ENCODE data around the gene ROPN1L. TPM values are rescaled to one million over a fixed set of nuclear protein-coding genes. Genes with fewer than 3 reads are reported as not detected.

ROPN1L gene
- total and polyA plus RNA-seq, 2 of the 13 experiments (the other 11 are each of a cell fraction or from before 2014, with no cell fraction given): not detected

DNA sequence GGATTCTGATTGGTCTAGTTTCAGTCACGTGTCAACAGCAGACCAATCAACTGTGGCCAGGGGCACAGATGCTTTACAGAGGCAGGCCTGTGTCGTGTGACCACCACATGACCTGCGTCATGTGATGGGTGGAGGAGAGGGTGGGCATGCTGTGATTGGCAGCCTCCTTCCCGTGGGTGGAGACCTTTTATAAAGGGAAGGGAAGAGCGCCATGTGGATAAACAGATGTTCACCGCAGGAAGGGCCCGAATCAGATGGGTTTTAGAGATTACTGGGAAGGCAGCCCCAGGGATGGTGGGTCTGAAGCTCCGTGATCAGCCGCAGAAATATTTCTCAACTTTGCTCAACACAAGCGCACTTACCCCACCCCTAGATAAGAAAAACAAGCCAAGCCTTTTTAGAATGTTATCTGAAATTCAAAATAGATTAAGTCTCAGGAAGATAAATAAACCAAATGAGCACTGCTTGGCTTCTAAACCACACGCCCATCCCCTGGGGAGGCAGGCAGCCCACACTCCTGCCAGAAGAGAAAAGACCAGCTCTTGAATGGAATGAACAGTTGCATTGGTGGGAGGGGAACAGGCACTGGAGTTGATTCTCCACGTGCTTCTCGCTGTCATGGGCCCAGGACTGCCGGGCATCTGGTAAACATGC is 43.6 kb downstream of the ROPN1L start:
- POLR2A ChIA-PET: no interaction called here
- CTCF ChIA-PET (ENCODE audit: low intra/inter-chr PET ratio, low total read pairs): no interaction called here
- DNase-seq (ENCODE audit: low spot score) (no peak), ATAC-seq (no peak), FAIRE-seq (no peak)
- H4K20me1 ChIP-seq (ENCODE audit: insufficient read depth, low read length): no peaks in the 10 kb centered on the region
- H3K27ac ChIP-seq (ENCODE audit: extremely low read length, insufficient read depth, low read length): no peak overlapping the region
- WGBS (ENCODE audit: low lambda C conversion rate): 24% methylated on average over 14 of the region's 14 CpGs
- no peak overlapping the region for H2AFZ ChIP-seq (ENCODE audit: low read length)
- no peaks in the 10 kb centered on the region for H3K79me2 ChIP-seq (ENCODE audit: insufficient read depth, low read length)
- H3K4me1 ChIP-seq (ENCODE audit: insufficient read depth, low read length): peaks cover 15% of the 10 kb centered on the region
- H3K9me3 ChIP-seq (ENCODE audit: low read length): no peaks in the 10 kb centered on the region
- no peak overlapping the region for H3K4me3 ChIP-seq (replicated peaks in 1 of 3; ENCODE audit: insufficient read depth in 1 of 3, low read depth in 2 of 3, low read length in 3 of 3)
- H3K9ac ChIP-seq (ENCODE audit: insufficient read depth, low read depth, low read length): no peak overlapping the region
- no TSS peak for BruUV-seq (replicated peaks)
- in situ Hi-C loops (cut with HindIII; ENCODE audit: extremely low pct_ligation_motif_present, low pct_unique_long_range_greater_than_20kb): no loop called here
- no peak overlapping the region for H3K4me2 ChIP-seq (ENCODE audit: low read depth, low read length)
- H3K36me3 ChIP-seq (replicated peaks in 1 of 2; ENCODE audit: control insufficient read depth in 1 of 2, insufficient read depth in 2 of 2, low read length in 2 of 2): no peaks in the 10 kb centered on the region
- peaks cover 0 to 41% of the 10 kb centered on the region in 2 experiments; a peak in 4 of 5 replicates for H3K27me3 ChIP-seq (ENCODE audit: control insufficient read depth in 1 of 2, insufficient read depth in 2 of 2, low read length in 2 of 2)
- intact Hi-C loops (cut with micrococcal nuclease; ENCODE audit: unreplicated experiment): no loop called here
- TF ChIP-seq CBX1 (IDR thresholded peaks at IDR 0.05; ENCODE audit: low read depth): no peak
- no peak for TF ChIP-seq EHMT2 (IDR thresholded peaks at IDR 0.05; ENCODE audit: borderline replicate concordance, low read depth, low read length)
- TF ChIP-seq SETDB1 (CRISPR knock-in tag; IDR thresholded peaks at IDR 0.05; ENCODE audit: borderline replicate concordance): no peak
- no peak for TF ChIP-seq RFX5 (IDR thresholded peaks at IDR 0.05; ENCODE audit: low read depth, low read length)
- TF ChIP-seq NFYB (CRISPR knock-in tag; IDR thresholded peaks at IDR 0.05): 0 out of 2 replicates have a peak, but pooled peaks have one; percentile 13
- no peak for TF ChIP-seq FOXK1 (CRISPR knock-in tag; IDR thresholded peaks at IDR 0.05; ENCODE audit: borderline replicate concordance, low read depth)
- no peak for TF ChIP-seq ZNF367 (CRISPR knock-in tag; IDR thresholded peaks at IDR 0.05; ENCODE audit: borderline replicate concordance)
- TF ChIP-seq MAFK (conservative IDR thresholded peaks at IDR 0.05 in 1 of 2, IDR thresholded peaks at IDR 0.05 in 1 of 2; ENCODE audit: low read length in 2 of 2): no peak
- no peak for TF ChIP-seq ZNF354B (CRISPR knock-in tag; IDR thresholded peaks at IDR 0.05)
- TF ChIP-seq, protein P1, sequence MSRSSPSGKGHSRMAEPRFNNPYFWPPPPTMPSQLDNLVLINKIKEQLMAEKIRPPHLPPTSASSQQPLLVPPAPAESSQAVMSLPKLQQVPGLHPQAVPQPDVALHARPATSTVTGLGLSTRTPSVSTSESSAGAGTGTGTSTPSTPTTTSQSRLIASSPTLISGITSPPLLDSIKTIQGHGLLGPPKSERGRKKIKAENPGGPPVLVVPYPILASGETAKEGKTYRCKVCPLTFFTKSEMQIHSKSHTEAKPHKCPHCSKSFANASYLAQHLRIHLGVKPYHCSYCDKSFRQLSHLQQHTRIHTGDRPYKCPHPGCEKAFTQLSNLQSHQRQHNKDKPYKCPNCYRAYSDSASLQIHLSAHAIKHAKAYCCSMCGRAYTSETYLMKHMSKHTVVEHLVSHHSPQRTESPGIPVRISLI (CRISPR knock-in tag; IDR thresholded peaks at IDR 0.05; ENCODE audit: borderline replicate concordance): no peak
- no peak for TF ChIP-seq ZNF850 (CRISPR knock-in tag; conservative IDR thresholded peaks at IDR 0.05)
- no peak for TF ChIP-seq ZFP82 (CRISPR knock-in tag; IDR thresholded peaks at IDR 0.05; ENCODE audit: borderline replicate concordance)
- no peak for TF ChIP-seq KLF6 (CRISPR knock-in tag; IDR thresholded peaks at IDR 0.05)
- no peak for TF ChIP-seq HNRNPK (IDR thresholded peaks at IDR 0.05; ENCODE audit: low read depth, low read length, poor library complexity, severe bottlenecking)
- no peak for TF ChIP-seq ZNF569 (CRISPR knock-in tag; IDR thresholded peaks at IDR 0.05; ENCODE audit: borderline replicate concordance)
- no peak for TF ChIP-seq CC2D1A (CRISPR knock-in tag; IDR thresholded peaks at IDR 0.05)
- TF ChIP-seq ELF3 (CRISPR knock-in tag; IDR thresholded peaks at IDR 0.05): no peak
- peak; percentile 62 for TF ChIP-seq USF2 (IDR thresholded peaks at IDR 0.05; ENCODE audit: low read depth, low read length)
- peak; percentile 24; the same call in 1 of the 2 replicates for TF ChIP-seq USF2 (CRISPR knock-in tag; IDR thresholded peaks at IDR 0.05; ENCODE audit: borderline replicate concordance)
- TF ChIP-seq PCBP2 (optimal IDR thresholded peaks at IDR 0.05; ENCODE audit: low read depth, low read length, poor library complexity, severe bottlenecking): no peak
- no peak for TF ChIP-seq PAWR (CRISPR knock-in tag; IDR thresholded peaks at IDR 0.05; ENCODE audit: borderline replicate concordance)
- TF ChIP-seq ZSCAN21 (CRISPR knock-in tag; IDR thresholded peaks at IDR 0.05; ENCODE audit: borderline replicate concordance): no peak
- no peak for TF ChIP-seq HNF4G (IDR thresholded peaks at IDR 0.05; ENCODE audit: borderline replicate concordance, low read depth, low read length)
- no peak for TF ChIP-seq HNF4G (CRISPR knock-in tag; IDR thresholded peaks at IDR 0.05; ENCODE audit: borderline replicate concordance, low read depth)
